Keratinocyte (primary cell): Measurements from ENCODE around the gene CLTC. TPM values are rescaled to one million over a fixed set of nuclear protein-coding genes. Genes with fewer than 3 reads are reported as not detected.

Source experiments
- DNase-seq: peaks from one replicate; pipeline ENCODE4 v3.0.0-alpha.2; 2011; ENCODE audit warnings: low read depth, missing footprints, low spot score
- FAIRE-seq: peaks from 2 replicates; lab custom pipeline; 2011; peaks lifted over from hg19 to GRCh38; lab: Jason Lieb, UNC
- H2AFZ ChIP-seq: 2 replicates; pipeline ENCODE4 v1.6.0; 2012; ENCODE audit warnings: low read length, control low read depth, inconsistent platforms; ENCODE audit not compliant: control insufficient read depth
- H3K27ac ChIP-seq: 2 replicates; pipeline ENCODE4 v1.5.1; 2011; ENCODE audit warnings: low read length; ENCODE audit not compliant: control insufficient read depth, insufficient read depth
- H3K27me3 ChIP-seq: 3 replicates; pipeline ENCODE4 v1.6.0; 2011; ENCODE audit warnings: low read length; ENCODE audit not compliant: control insufficient read depth, insufficient read depth; ENCODE audit errors: extremely low read depth
- H3K36me3 ChIP-seq, 2 experiments: 2 replicates in 1 of 2; 3 replicates in 1 of 2; pipeline ENCODE4 v1.5.1; 2011; ENCODE audit warnings: low read length in 2 of 2, mild to moderate bottlenecking in 1 of 2; ENCODE audit not compliant: control insufficient read depth in 2 of 2, insufficient read depth in 2 of 2; ENCODE audit errors: extremely low read depth in 1 of 2
- H3K4me1 ChIP-seq: 3 replicates; pipeline ENCODE4 v1.5.1; 2011; ENCODE audit warnings: low read length; ENCODE audit not compliant: control insufficient read depth, insufficient read depth; ENCODE audit errors: extremely low read depth
- H3K4me2 ChIP-seq: 3 replicates; pipeline ENCODE4 v1.6.0; 2011; ENCODE audit warnings: low read depth, low read length; ENCODE audit not compliant: control insufficient read depth, insufficient read depth; ENCODE audit errors: extremely low read depth
- H3K4me3 ChIP-seq, 3 experiments: fragments of 200-600 bp in 1 of 3; sonication (generic) in 1 of 3; 2 replicates in 2 of 3; 3 replicates in 1 of 3; pipeline ENCODE4 v1.5.1; 2011 to 2016; ENCODE audit warnings: low read length in 3 of 3, mild to moderate bottlenecking in 3 of 3, control low read depth in 2 of 3, inconsistent platforms in 1 of 3, low read depth in 1 of 3, mixed read lengths in 1 of 3, mixed run types in 1 of 3, moderate library complexity in 1 of 3; ENCODE audit not compliant: control insufficient read depth in 2 of 3, insufficient read depth in 2 of 3; ENCODE audit errors: extremely low read depth in 1 of 3
- H3K79me2 ChIP-seq: 2 replicates; pipeline ENCODE4 v1.6.0; 2012; ENCODE audit warnings: low read length; ENCODE audit not compliant: control insufficient read depth, insufficient read depth
- H3K9ac ChIP-seq: 3 replicates; pipeline ENCODE4 v1.6.0; 2011; ENCODE audit warnings: low read length; ENCODE audit not compliant: control insufficient read depth, insufficient read depth; ENCODE audit errors: extremely low read depth
- H3K9me1 ChIP-seq: 3 replicates; pipeline ENCODE4 v1.6.0; 2011; ENCODE audit warnings: low read length; ENCODE audit not compliant: control insufficient read depth, insufficient read depth; ENCODE audit errors: extremely low read depth
- H3K9me3 ChIP-seq: 2 replicates; pipeline ENCODE4 v1.5.1; 2012; ENCODE audit warnings: low read depth, low read length; ENCODE audit not compliant: control insufficient read depth
- H4K20me1 ChIP-seq: 3 replicates; pipeline ENCODE4 v1.6.0; 2011; ENCODE audit warnings: low read length; ENCODE audit not compliant: control insufficient read depth, insufficient read depth; ENCODE audit errors: extremely low read depth
- EZH2 ChIP-seq: IDR thresholded peaks from one replicate; pipeline ENCODE4 v1.6.1; 2012; ENCODE audit warnings: inconsistent platforms, mild to moderate bottlenecking, low read length, moderate library complexity
- dilution Hi-C: fragments of 300-500 bp; cut with MboI; formaldehyde crosslinking; loops from one replicate; pipeline ENCODE4 v1.7.0; 2020; ENCODE audit warnings: low sequenced_read_pairs; ENCODE audit not compliant: extremely low pct_ligation_motif_present
- polyA plus RNA-seq, 5 experiments: library from polyadenylated mRNA; depleted of rRNA in 3 of 5; stranded (reverse) in 3 of 5; stranded (forward) in 1 of 5; unstranded in 1 of 5; fragments of >200 nt; gene quantifications; 1 replicate in 1 of 5; 2 replicates in 3 of 5; 3 replicates in 1 of 5; pipeline versions ENCODE4 v1.2.1 to v1.2.3, GENCODE V29; 2011 to 2012; ENCODE audit warnings: missing spikeins in 2 of 5, low read depth in 1 of 5, low replicate concordance in 1 of 5
- TF ChIP-seq, protein P1 (sequence below), 3 experiments: IDR thresholded peaks in 1 of 3; conservative IDR thresholded peaks in 1 of 3; optimal IDR thresholded peaks in 1 of 3; 2 replicates in 2 of 3; 3 replicates in 1 of 3; pipeline versions ENCODE3 to v1.5.1; 2011; ENCODE audit warnings: low read length in 3 of 3, mild to moderate bottlenecking in 3 of 3, moderate library complexity in 2 of 3, control low read depth in 1 of 3, inconsistent platforms in 1 of 3; ENCODE audit not compliant: insufficient read depth in 2 of 3; ENCODE audit errors: extremely low read depth in 1 of 3

CLTC gene
- polyA plus RNA-seq, 1 donor (not counting 4 experiments of a cell fraction or from before 2014, with no cell fraction given) = 209 TPM

GRCh38 chr17:59680314-59680713 lies 60.6 kb downstream of the CLTC start:
- H3K9me1 ChIP-seq = peaks cover 2% of the 10 kb centered on the region
- H3K79me2 ChIP-seq = peaks cover 10% of the 10 kb centered on the region
- FAIRE-seq (no peak), DNase-seq (no peak)
- no peaks in the 10 kb centered on the region for H4K20me1 ChIP-seq
- H3K27ac ChIP-seq = no peak overlapping the region
- no peak for TF ChIP-seq EZH2
- TF ChIP-seq, protein P1, sequence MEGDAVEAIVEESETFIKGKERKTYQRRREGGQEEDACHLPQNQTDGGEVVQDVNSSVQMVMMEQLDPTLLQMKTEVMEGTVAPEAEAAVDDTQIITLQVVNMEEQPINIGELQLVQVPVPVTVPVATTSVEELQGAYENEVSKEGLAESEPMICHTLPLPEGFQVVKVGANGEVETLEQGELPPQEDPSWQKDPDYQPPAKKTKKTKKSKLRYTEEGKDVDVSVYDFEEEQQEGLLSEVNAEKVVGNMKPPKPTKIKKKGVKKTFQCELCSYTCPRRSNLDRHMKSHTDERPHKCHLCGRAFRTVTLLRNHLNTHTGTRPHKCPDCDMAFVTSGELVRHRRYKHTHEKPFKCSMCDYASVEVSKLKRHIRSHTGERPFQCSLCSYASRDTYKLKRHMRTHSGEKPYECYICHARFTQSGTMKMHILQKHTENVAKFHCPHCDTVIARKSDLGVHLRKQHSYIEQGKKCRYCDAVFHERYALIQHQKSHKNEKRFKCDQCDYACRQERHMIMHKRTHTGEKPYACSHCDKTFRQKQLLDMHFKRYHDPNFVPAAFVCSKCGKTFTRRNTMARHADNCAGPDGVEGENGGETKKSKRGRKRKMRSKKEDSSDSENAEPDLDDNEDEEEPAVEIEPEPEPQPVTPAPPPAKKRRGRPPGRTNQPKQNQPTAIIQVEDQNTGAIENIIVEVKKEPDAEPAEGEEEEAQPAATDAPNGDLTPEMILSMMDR (optimal IDR thresholded peaks at IDR 0.05 in 1 of 3, IDR thresholded peaks at IDR 0.05 in 1 of 3, conservative IDR thresholded peaks at IDR 0.05 in 1 of 3; ENCODE audit: extremely low read depth in 1 of 3, insufficient read depth in 2 of 3, low read length in 3 of 3) = no peak
- no peak overlapping the region for H2AFZ ChIP-seq
- H3K36me3 ChIP-seq = peaks cover 31 to 48% of the 10 kb centered on the region in 2 experiments
- no peak overlapping the region for H3K9ac ChIP-seq
- H3K4me1 ChIP-seq = peaks cover 2% of the 10 kb centered on the region
- dilution Hi-C loops = no loop called here
- H3K9me3 ChIP-seq = no peaks in the 10 kb centered on the region
- H3K27me3 ChIP-seq = no peaks in the 10 kb centered on the region
- no peak overlapping the region for H3K4me3 ChIP-seq
- H3K4me2 ChIP-seq = no peak overlapping the region

- H3K4me2 ChIP-seq = no peak overlapping the region
- H3K4me1 ChIP-seq = no peaks in the 10 kb centered on the region
- DNase-seq (no peak), FAIRE-seq (no peak)
- dilution Hi-C loops = no loop called here
- no peaks in the 10 kb centered on the region for H3K27me3 ChIP-seq
- no peak overlapping the region for H3K4me3 ChIP-seq
- H3K9me1 ChIP-seq = no peaks in the 10 kb centered on the region
- no peak for TF ChIP-seq EZH2
- TF ChIP-seq, protein P1 (optimal IDR thresholded peaks at IDR 0.05 in 1 of 3, IDR thresholded peaks at IDR 0.05 in 1 of 3, conservative IDR thresholded peaks at IDR 0.05 in 1 of 3; ENCODE audit: extremely low read depth in 1 of 3, insufficient read depth in 2 of 3, low read length in 3 of 3) = no peak
- H3K27ac ChIP-seq = no peak overlapping the region
- peaks cover 2% of the 10 kb centered on the region for H4K20me1 ChIP-seq
- H2AFZ ChIP-seq = no peak overlapping the region
- H3K36me3 ChIP-seq = peaks cover 42 to 61% of the 10 kb centered on the region in 2 experiments
- no peaks in the 10 kb centered on the region for H3K9me3 ChIP-seq
- H3K79me2 ChIP-seq = peaks cover 18% of the 10 kb centered on the region
- no peak overlapping the region for H3K9ac ChIP-seq
Observed at GRCh38 chr17:59683283-59683682, 63.6 kb downstream of the CLTC start.
